Body of pancreas (tissue), 4 donors: Measurements from ENCODE around the gene TBATA. TPM values are rescaled to one million over a fixed set of nuclear protein-coding genes. Genes with fewer than 3 reads are reported as not detected.

Source experiments
- ATAC-seq: fragments of 150-250 bp; one replicate; pipeline ENCODE4 v1.9.1; 2016
- DNase-seq, 4 donors: peaks; one replicate each; pipeline ENCODE4 v3.0.0-alpha.2; 2019
- H3K27ac ChIP-seq, 4 donors: fragments of 200-600 bp; sonication (generic); 1 replicate in 3 of 4; 2 replicates in 1 of 4; pipeline versions ENCODE4 v1.5.1 to v1.6.1; 2016 to 2019; ENCODE audit warnings: mild to moderate bottlenecking in 1 of 4, mixed read lengths in 1 of 4, moderate library complexity in 1 of 4
- H3K27me3 ChIP-seq, 2 donors: fragments of 200-600 bp; sonication (generic); one replicate each; pipeline ENCODE4 v1.6.0; 2016; ENCODE audit warnings: mild to moderate bottlenecking in 1 of 2
- H3K36me3 ChIP-seq, 2 donors: fragments of 200-600 bp; sonication (generic); replicated peaks in 1 of 2; 2 replicates each; pipeline ENCODE4 v1.5.1; 2016; ENCODE audit warnings: low read depth in 2 of 2; ENCODE audit not compliant: insufficient read depth in 1 of 2
- H3K4me1 ChIP-seq: fragments of 200-600 bp; sonication (generic); one replicate; pipeline ENCODE4 v1.6.0; 2016
- H3K4me3 ChIP-seq, 2 donors: fragments of 200-600 bp; sonication (generic); 1 replicate in 1 of 2; 2 replicates in 1 of 2; pipeline ENCODE4 v1.5.1; 2016 to 2019
- H3K9me3 ChIP-seq, 3 donors: fragments of 200-600 bp; sonication (generic); 1 replicate in 2 of 3; 2 replicates in 1 of 3; pipeline ENCODE4 v1.5.1; 2016
- CTCF ChIP-seq, 7 experiments: fragments of 450-650 bp in 4 of 7; fragments of 200-600 bp in 3 of 7; sonication (generic) in 3 of 7; IDR thresholded peaks; one replicate each; pipeline ENCODE4 v1.5.1; 2016 to 2019; ENCODE audit warnings: antibody characterized with exemption in 7 of 7
- POLR2A ChIP-seq, 3 donors: fragments of 450-650 bp; IDR thresholded peaks; one replicate each; pipeline ENCODE4 v1.6.1; 2016; ENCODE audit warnings: antibody characterized with exemption in 3 of 3, mild to moderate bottlenecking in 2 of 3
- WGBS, 2 donors: methylation state at CpG; one replicate each; pipeline ENCODE4 v1.1.5; 2017; 5-methylcytosine and 5-hydroxymethylcytosine counted together
- intact Hi-C: fragments of 100-400 bp; cut with DNase I; formaldehyde crosslinking; loops from one replicate; pipeline ENCODE4 v1.15.1; 2023
- total RNA-seq, 2 donors: library from RNA; depleted of rRNA; stranded (reverse); fragments of >200 nt; gene quantifications; one replicate each; pipeline ENCODE4 v1.1.0, GENCODE V29; 2016

The TBATA gene
- total RNA-seq, 2 donors from 2014 or later, result not detected

GRCh38 chr10:70743430-70743788, 41.8 kb downstream of the TBATA start:
- no peak for ATAC-seq
- Histone ChIP-seq H3K4me3 (no peak overlapping the region), H3K27me3 (no peaks in the 10 kb centered on the region), H3K36me3 (no peaks in the 10 kb centered on the region), H3K4me1 (no peaks in the 10 kb centered on the region), H3K27ac (no peak overlapping the region), H3K9me3 (no peaks in the 10 kb centered on the region)
- TF ChIP-seq POLR2A (IDR thresholded peaks at IDR 0.05), result no peak
- TF ChIP-seq CTCF (IDR thresholded peaks at IDR 0.05), result no peak
- intact Hi-C loops, result no loop called here
- no peak for DNase-seq
- 74 to 80% methylated on average over 2 to 17 of the region's 17 CpGs for WGBS, 2 donors

GRCh38 chr10:70742537-70743429, 42.4 kb downstream of the TBATA start:
- TF ChIP-seq POLR2A (IDR thresholded peaks at IDR 0.05) (no peak), CTCF (IDR thresholded peaks at IDR 0.05) (no peak)
- Histone ChIP-seq H3K9me3 (no peaks in the 10 kb centered on the region), H3K4me3 (no peak overlapping the region), H3K36me3 (no peaks in the 10 kb centered on the region), H3K27ac (no peak overlapping the region), H3K4me1 (no peaks in the 10 kb centered on the region), H3K27me3 (no peaks in the 10 kb centered on the region)
- ATAC-seq, result no peak
- DNase-seq, result peak in 2 of 4 donors; percentile 18 to 29
- 37 to 39% methylated on average over 8 of the region's 8 CpGs for WGBS, 2 donors
- intact Hi-C loops, result no loop called here

- Histone ChIP-seq H3K4me3 (no peak overlapping the region), H3K27me3 (no peaks in the 10 kb centered on the region), H3K9me3 (no peaks in the 10 kb centered on the region), H3K27ac (no peak overlapping the region), H3K4me1 (no peaks in the 10 kb centered on the region), H3K36me3 (no peaks in the 10 kb centered on the region)
- 63 to 77% methylated on average over 3 to 8 of the region's 12 CpGs for WGBS, 2 donors
- TF ChIP-seq POLR2A (IDR thresholded peaks at IDR 0.05), result no peak
- no peak for TF ChIP-seq CTCF (IDR thresholded peaks at IDR 0.05)
- DNase-seq (no peak), ATAC-seq (no peak)
- intact Hi-C loops, result no loop called here
These were observed 44.5 kb downstream of the TBATA start for GRCh38 chr10:70740406-70741288.

DNA sequence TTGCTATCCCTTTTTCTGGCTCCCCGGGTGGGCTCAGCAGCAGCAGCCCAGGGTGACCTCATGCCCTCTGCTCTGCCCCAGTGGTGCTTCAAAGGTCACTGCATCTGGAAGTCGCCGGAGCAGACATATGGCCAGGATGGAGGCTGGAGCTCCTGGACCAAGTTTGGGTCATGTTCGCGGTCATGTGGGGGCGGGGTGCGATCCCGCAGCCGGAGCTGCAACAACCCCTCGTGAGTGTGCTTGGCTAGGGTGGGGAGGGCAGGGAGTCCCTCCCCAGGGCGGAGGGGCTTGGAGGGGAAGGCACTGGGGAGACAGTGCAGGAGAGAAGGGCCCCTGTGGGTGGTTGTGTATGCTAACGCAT, 46.4 kb downstream of the TBATA start:
- Histone ChIP-seq H3K36me3 (no peaks in the 10 kb centered on the region), H3K9me3 (no peaks in the 10 kb centered on the region), H3K4me1 (no peaks in the 10 kb centered on the region), H3K27me3 (no peaks in the 10 kb centered on the region), H3K4me3 (no peak overlapping the region), H3K27ac (no peak overlapping the region)
- no peak for DNase-seq
- WGBS, 2 donors, result 85 to 94% methylated on average over 12 of the region's 12 CpGs
- ATAC-seq, result no peak
- no peak for TF ChIP-seq CTCF (IDR thresholded peaks at IDR 0.05)
- TF ChIP-seq POLR2A (IDR thresholded peaks at IDR 0.05), result no peak
- intact Hi-C loops, result no loop called here
